T follicular helper cell (primary cell): ENCODE measurements around the gene LARGE2.
A peak's percentile ranks its signal among the peaks of the same experiment; 100 is the strongest.

Source experiments
- DNase-seq: peaks from one replicate; pipeline ENCODE4 v3.0.0-alpha.2; 2020; ENCODE audit warnings: low read depth

LARGE2 gene

GRCh38 chr11:45960387-45961095 lies 38.1 kb downstream of the LARGE2 start:
- DNase-seq, result no peak

GRCh38 chr11:45961751-45962240 lies 39.3 kb downstream of the LARGE2 start:
- DNase-seq, result no peak

- DNase-seq, result peak; percentile 47
Measured at GRCh38 chr11:45964911-45965389, 42.5 kb downstream of the LARGE2 start.

GRCh38 chr11:45967506-45967905 lies 45.0 kb downstream of the LARGE2 start:
- DNase-seq, result no peak

GRCh38 chr11:45968901-45969300 lies 46.4 kb downstream of the LARGE2 start:
- no peak for DNase-seq

GRCh38 chr11:45973601-45974000 lies 51.1 kb downstream of the LARGE2 start:
- no peak for DNase-seq

- DNase-seq, result no peak
Measured at GRCh38 chr11:45974806-45975205, 52.4 kb downstream of the LARGE2 start.
